Mononuclear cell (primary cell): ENCODE measurements around the gene TCHHL1. TPM values are rescaled to one million over a fixed set of nuclear protein-coding genes. Genes with fewer than 3 reads are reported as not detected.

Experiments
- H3K27me3 ChIP-seq: 2 replicates; pipeline ENCODE4 v1.6.0; 2011; ENCODE audit warnings: low read length, control low read depth; ENCODE audit not compliant: insufficient read depth
- H3K4me1 ChIP-seq: 2 replicates; pipeline ENCODE4 v1.5.1; 2011; ENCODE audit warnings: mild to moderate bottlenecking, low read length, control low read depth; ENCODE audit not compliant: insufficient read depth
- H3K4me3 ChIP-seq: 2 replicates; pipeline ENCODE4 v1.5.1; 2011; ENCODE audit warnings: mild to moderate bottlenecking, low read length, moderate library complexity
- H3K9me3 ChIP-seq: 2 replicates; pipeline ENCODE4 v1.5.1; 2011; ENCODE audit warnings: low read depth, mild to moderate bottlenecking, control low read depth, low read length
- total RNA-seq: library from RNA; depleted of rRNA; stranded (reverse); fragments of >200 nt; gene quantifications from one replicate; pipeline ENCODE4 v1.2.3, GENCODE V29; 2012

Gene TCHHL1
- total RNA-seq, 1 donor: not detected

DNA sequence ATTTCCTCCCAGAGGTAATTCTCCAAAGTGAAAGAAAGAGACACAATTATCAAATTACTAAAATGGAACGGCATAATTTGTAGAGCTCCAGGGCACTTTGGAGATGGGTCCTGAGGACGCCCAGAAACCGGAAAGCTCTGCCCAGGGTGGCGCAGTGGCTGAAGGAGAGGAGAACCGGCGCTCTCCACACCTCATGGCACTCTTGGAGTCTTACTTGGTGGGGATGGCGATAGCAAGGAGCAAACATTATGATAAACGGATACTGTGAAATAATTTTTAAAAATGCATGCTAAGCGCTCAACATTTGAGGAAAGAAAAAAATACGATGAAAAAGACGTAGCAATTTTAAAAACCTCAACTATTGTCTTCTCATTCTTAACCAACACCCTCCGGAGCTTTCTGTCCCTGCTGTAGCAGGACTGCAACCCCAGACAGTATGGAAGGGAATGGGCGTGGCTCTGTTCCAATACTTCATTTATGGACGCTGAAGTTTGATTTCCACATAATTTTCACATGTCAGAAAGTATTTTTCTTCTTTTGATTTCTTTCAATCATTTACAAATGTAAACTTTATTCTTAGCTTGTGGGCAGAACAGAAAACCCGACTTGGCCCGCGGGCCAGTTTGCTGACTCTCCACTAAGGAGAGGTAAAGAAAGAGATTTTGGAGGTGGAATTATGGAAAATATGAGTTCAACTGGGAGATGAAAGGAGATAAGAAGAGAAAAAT, 53.2 kb downstream of the TCHHL1 start:
- Histone ChIP-seq H3K27me3 (no peaks in the 10 kb centered on the region), H3K4me3 (peak overlapping the region; percentile 80), H3K4me1 (peaks cover 88% of the 10 kb centered on the region), H3K9me3 (no peaks in the 10 kb centered on the region)

DNA sequence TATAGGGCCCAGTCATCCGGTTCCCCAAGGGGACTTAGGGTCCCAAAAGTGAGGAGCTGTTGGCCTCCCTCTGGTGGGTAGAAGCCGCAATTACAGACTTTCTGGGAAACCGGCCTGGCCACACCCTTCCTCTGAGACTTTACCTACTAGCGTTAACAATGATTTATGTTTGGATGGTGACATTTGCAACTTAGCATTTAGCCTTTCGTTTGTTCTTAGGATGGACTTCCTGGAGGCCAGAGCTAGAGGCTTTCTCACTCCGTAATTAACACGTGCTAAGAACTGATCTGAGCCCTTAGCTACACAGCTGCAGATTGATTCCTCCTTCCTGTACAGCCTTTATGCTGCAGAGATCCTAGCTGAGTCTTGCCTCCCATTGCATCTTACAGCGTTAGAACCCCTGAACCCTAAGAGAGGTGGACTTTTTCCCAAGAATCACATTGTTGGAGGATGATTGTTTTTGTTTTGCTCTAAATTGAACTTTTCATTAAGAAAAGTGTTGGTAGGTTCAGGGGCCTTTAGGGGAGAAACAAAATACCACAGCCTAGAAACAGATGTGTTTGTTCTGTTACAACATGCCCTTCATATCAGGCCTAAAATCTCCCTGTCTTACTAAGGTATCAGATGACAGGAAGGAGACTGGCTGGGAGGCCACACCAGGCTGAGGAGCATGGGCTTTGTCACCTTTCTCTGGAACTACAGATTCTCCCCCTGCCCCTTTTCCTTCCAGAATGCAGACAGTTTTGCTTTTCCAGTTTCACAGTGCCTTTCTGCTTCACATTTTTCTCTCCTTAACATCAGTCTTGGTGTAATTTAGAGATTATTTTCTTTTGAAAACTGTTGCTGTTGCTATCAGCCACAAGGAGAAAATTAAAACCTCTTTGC, 54.0 kb downstream of the TCHHL1 start:
- peaks cover 88% of the 10 kb centered on the region for H3K4me1 ChIP-seq
- H3K27me3 ChIP-seq: no peaks in the 10 kb centered on the region
- no peaks in the 10 kb centered on the region for H3K9me3 ChIP-seq
- H3K4me3 ChIP-seq: peak overlapping the region; percentile 80

DNA sequence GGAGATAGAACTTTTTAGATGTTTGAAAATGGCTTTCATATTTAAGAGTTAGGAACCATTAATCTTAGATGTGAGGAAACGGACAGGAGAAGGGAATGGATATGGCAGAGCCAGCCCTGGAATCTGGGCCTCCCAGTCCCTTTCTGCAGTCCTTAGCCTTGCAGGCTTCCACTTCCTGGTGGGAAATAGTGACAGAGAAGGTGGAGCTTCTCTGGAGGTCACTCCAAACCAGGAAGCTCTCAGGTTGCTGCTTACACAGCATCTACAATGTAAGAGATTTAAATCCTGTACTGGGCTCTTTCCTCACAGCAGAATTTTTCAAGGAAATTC, 54.6 kb downstream of the TCHHL1 start:
- peaks cover 87% of the 10 kb centered on the region for H3K4me1 ChIP-seq
- H3K9me3 ChIP-seq: no peaks in the 10 kb centered on the region
- peak overlapping the region; percentile 80 for H3K4me3 ChIP-seq
- no peaks in the 10 kb centered on the region for H3K27me3 ChIP-seq

Other genes starting within 250 kb of the TCHHL1 start
- 0.21 TPM for gene C2CD4D, start 249.2 kb downstream of the TCHHL1 start, total RNA-seq
- gene THEM5, start 235.4 kb downstream of the TCHHL1 start, total RNA-seq: not detected
- 16.0 TPM for gene THEM4, start 179.6 kb downstream of the TCHHL1 start, total RNA-seq
- 113 TPM for gene S100A10, start 95.2 kb downstream of the TCHHL1 start, total RNA-seq
- 63.4 TPM for gene S100A11, start 52.1 kb downstream of the TCHHL1 start, total RNA-seq
- not detected for gene TCHH, start 26.4 kb upstream of the TCHHL1 start, total RNA-seq
- gene RPTN, start 70.2 kb upstream of the TCHHL1 start, total RNA-seq: not detected
- gene HRNR, start 135.1 kb upstream of the TCHHL1 start, total RNA-seq: under 0.01 TPM
- gene FLG, start 236.2 kb upstream of the TCHHL1 start, total RNA-seq: not detected